HEK293 (cell line): ENCODE data around the gene MT1B.

ENCODE experiments used
- CTCF ChIA-PET: fragments of 350-600 bp; formaldehyde crosslinking; extraction: SDS; loops from one replicate; lab custom pipeline; 2021; ENCODE audit warnings: antibody characterized with exemption; lab: Yijun Ruan, JAX
- POLR2A ChIA-PET: fragments of 300-600 bp; formaldehyde crosslinking; extraction: SDS; loops from one replicate; lab custom pipeline; 2020; ENCODE audit warnings: antibody characterized with exemption, inconsistent platforms; lab: Yijun Ruan, JAX
- H3K27ac ChIP-seq: fragments of 200-500 bp; sonication (Bioruptor generic); 2 replicates; pipeline ENCODE4 v1.5.1; 2014; ENCODE audit warnings: low read depth, low read length, control low read depth, inconsistent platforms; ENCODE audit errors: extremely low read depth
- H3K36me3 ChIP-seq, 2 experiments: fragments of 200-500 bp in 1 of 2; sonication (Bioruptor generic) in 1 of 2; 1 replicate in 1 of 2; 2 replicates in 1 of 2; pipeline ENCODE4 v1.5.1; 2014 to 2017; ENCODE audit warnings: inconsistent platforms in 2 of 2, low read length in 2 of 2; ENCODE audit not compliant: control insufficient read depth in 2 of 2, insufficient read depth in 1 of 2
- H3K4me1 ChIP-seq: fragments of 200-500 bp; sonication (Bioruptor generic); 2 replicates; pipeline ENCODE4 v1.5.1; 2014; ENCODE audit warnings: mild to moderate bottlenecking, low read length, inconsistent platforms; ENCODE audit not compliant: control insufficient read depth, insufficient read depth
- H3K4me3 ChIP-seq: 2 replicates; pipeline ENCODE4 v1.5.1; 2011; ENCODE audit warnings: low read depth, mild to moderate bottlenecking, control low read depth, low read length, moderate library complexity
- H3K9me3 ChIP-seq: fragments of 200-500 bp; sonication (Bioruptor generic); 2 replicates; pipeline ENCODE4 v1.5.1; 2014; ENCODE audit warnings: low read depth, low read length, inconsistent platforms; ENCODE audit not compliant: control insufficient read depth, insufficient read depth
- EGR2 ChIP-seq: fragments of 450-650 bp; formaldehyde crosslinking; IDR thresholded peaks from 2 replicates; pipeline ENCODE4 v1.5.1; 2016; ENCODE audit warnings: low read depth, missing biosample characterization, missing genetic modification characterization
- GFI1B ChIP-seq: fragments of 450-650 bp; formaldehyde crosslinking; IDR thresholded peaks from 2 replicates; pipeline ENCODE4 v1.5.1; 2016; ENCODE audit warnings: missing biosample characterization, missing genetic modification characterization
- GLI2 ChIP-seq: fragments of 450-650 bp; formaldehyde crosslinking; IDR thresholded peaks from 2 replicates; pipeline ENCODE4; 2017; ENCODE audit warnings: missing biosample characterization, missing genetic modification characterization, low read depth, borderline replicate concordance
- HOXC10 ChIP-seq: sonication (generic); formaldehyde crosslinking; IDR thresholded peaks from 2 replicates; pipeline ENCODE4 v1.8.1; 2023; ENCODE audit warnings: mild to moderate bottlenecking, missing genetic modification reagents
- IKZF3 ChIP-seq: fragments of 450-650 bp; IDR thresholded peaks from 2 replicates; pipeline ENCODE4 v1.5.0; 2018; ENCODE audit warnings: missing biosample characterization, mild to moderate bottlenecking, missing genetic modification characterization, moderate library complexity
- ZNF121 ChIP-seq: fragments of 450-650 bp; formaldehyde crosslinking; IDR thresholded peaks from 2 replicates; pipeline ENCODE4 v1.5.1; 2016; ENCODE audit warnings: missing biosample characterization, missing genetic modification characterization
- ZNF23 ChIP-seq: fragments of 450-650 bp; formaldehyde crosslinking; IDR thresholded peaks from 2 replicates; pipeline ENCODE4 v1.5.1; 2016; ENCODE audit warnings: missing biosample characterization, missing genetic modification characterization, borderline replicate concordance
- ZNF248 ChIP-seq: fragments of 450-650 bp; formaldehyde crosslinking; IDR thresholded peaks from 2 replicates; pipeline ENCODE4 v1.5.1; 2017; ENCODE audit warnings: missing biosample characterization, missing genetic modification characterization
- ZNF473 ChIP-seq: fragments of 450-650 bp; formaldehyde crosslinking; IDR thresholded peaks from 2 replicates; pipeline ENCODE4 v1.5.1; 2017; ENCODE audit warnings: missing biosample characterization, missing genetic modification characterization
- ZNF571 ChIP-seq: fragments of 450-650 bp; formaldehyde crosslinking; IDR thresholded peaks from 2 replicates; pipeline ENCODE4 v1.5.0; 2017; ENCODE audit warnings: missing biosample characterization, missing genetic modification characterization
- ZNF600 ChIP-seq: fragments of 450-650 bp; formaldehyde crosslinking; IDR thresholded peaks from 2 replicates; pipeline ENCODE4 v1.5.1; 2016; ENCODE audit warnings: missing biosample characterization, missing genetic modification characterization
- ZNF624 ChIP-seq: fragments of 450-650 bp; formaldehyde crosslinking; IDR thresholded peaks from 2 replicates; pipeline ENCODE4 v1.5.1; 2017; ENCODE audit warnings: missing biosample characterization, missing genetic modification characterization
- ZNF626 ChIP-seq: fragments of 450-650 bp; sonication (Bioruptor Pico); formaldehyde crosslinking; IDR thresholded peaks from 2 replicates; pipeline ENCODE4 v1.5.1; 2018; ENCODE audit warnings: missing biosample characterization, missing genetic modification characterization, inconsistent platforms
- ZNF792 ChIP-seq: fragments of 450-650 bp; formaldehyde crosslinking; IDR thresholded peaks from 2 replicates; pipeline ENCODE4 v1.5.1; 2016; ENCODE audit warnings: missing biosample characterization, missing genetic modification characterization
- ZXDB ChIP-seq: fragments of 450-650 bp; formaldehyde crosslinking; IDR thresholded peaks from 2 replicates; pipeline ENCODE4 v1.5.1; 2016; ENCODE audit warnings: missing biosample characterization, missing genetic modification characterization
- TF ChIP-seq, protein P1 (sequence below): fragments of 450-650 bp; formaldehyde crosslinking; IDR thresholded peaks from 2 replicates; pipeline ENCODE4 v1.5.1; 2016; ENCODE audit warnings: missing biosample characterization, missing genetic modification characterization
- TF ChIP-seq, protein P2 (sequence below): fragments of 450-650 bp; formaldehyde crosslinking; IDR thresholded peaks from 2 replicates; pipeline ENCODE4 v1.5.1; 2016; ENCODE audit warnings: missing biosample characterization, missing genetic modification characterization

The MT1B gene

DNA sequence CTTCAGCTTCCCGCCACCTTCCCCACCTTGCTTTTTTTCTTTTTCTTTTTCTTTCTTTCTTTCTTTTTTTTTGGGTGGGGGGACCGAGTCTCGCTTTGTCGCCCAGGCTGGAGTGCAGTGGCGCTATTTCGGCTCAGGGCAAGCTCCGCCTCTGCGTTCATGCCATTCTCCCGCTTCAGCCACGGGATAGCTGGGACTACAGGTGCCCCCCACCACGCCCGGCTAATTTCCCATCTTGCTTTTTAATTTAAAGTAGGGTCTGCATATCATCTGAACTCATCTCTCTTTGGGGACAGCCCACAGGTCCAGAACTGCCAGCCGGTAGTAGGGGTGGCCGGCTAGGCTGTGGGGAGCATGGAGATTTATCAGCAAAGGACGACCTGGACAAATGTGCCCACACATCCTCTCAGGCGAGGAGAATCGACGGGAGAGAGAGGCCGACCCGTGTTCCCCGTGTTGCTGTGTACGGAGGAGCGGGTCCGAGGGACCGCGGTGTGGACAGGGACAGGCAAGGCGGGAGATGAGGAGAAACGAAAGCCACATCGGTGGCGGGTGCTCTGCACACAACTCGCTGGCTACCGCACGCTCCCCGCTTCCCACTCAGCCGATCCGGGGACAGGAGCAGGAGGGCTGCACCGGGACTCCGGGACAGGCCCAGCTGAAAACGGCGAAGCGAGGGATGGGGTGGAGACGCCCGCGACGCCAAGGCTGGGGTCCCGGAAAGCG, 16.8 kb upstream of the MT1B start:
- no peak for TF ChIP-seq EGR2 (tag by site-specific recombination)
- H3K36me3 ChIP-seq: no peaks in the 10 kb centered on the region
- CTCF ChIA-PET: interaction anchor here (1.0 kb wide), 1 partner anchor 67 kb away, joined by 3 read pairs; no protein-coding TSS in a partner anchor
- no peak overlapping the region for H3K4me3 ChIP-seq
- no peaks in the 10 kb centered on the region for H3K4me1 ChIP-seq
- POLR2A ChIA-PET: no interaction called here
- no peaks in the 10 kb centered on the region for H3K9me3 ChIP-seq
- no peak overlapping the region for H3K27ac ChIP-seq

DNA sequence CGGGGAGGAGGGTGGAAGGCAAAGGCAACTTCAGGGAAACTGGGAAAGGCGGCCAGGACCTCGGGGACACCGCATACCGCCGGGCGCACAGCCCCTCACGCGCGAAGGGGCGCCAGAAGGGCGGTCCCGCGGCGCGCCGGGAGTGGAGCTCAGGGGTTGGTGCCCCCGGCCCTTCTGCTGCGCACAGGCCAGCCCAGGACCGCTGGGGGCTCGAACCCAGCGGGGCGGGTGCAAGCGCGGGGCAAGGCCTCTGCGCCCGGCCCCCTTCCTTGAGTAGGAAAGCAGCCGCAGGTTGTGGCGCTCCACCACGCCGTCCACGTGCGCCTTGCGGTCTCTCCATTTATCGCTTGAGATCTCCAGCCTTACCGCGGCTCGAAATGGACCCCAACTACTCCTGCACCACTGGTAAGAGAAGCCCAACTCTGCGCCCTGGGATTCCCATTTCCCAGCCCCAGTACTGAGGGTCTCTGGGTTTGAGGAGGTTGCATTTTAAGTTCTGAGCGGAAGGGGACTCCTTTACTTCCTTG, 16.2 kb upstream of the MT1B start:
- POLR2A ChIA-PET: no interaction called here
- no peak for TF ChIP-seq GLI2 (tag by site-specific recombination)
- no peak for TF ChIP-seq HOXC10 (CRISPR knock-in tag)
- no peak for TF ChIP-seq GFI1B
- TF ChIP-seq ZXDB: no peak
- TF ChIP-seq ZNF23 (tag by site-specific recombination): no peak
- TF ChIP-seq ZNF624 (tag by site-specific recombination): no peak
- no peak for TF ChIP-seq ZNF600 (tag by site-specific recombination)
- TF ChIP-seq IKZF3 (tag by site-specific recombination): no peak
- no peaks in the 10 kb centered on the region for H3K9me3 ChIP-seq
- H3K27ac ChIP-seq: no peak overlapping the region
- CTCF ChIA-PET: interaction anchor here (0.6 kb wide), 1 partner anchor 32 kb away, joined by 3 read pairs; no protein-coding TSS in a partner anchor
- H3K36me3 ChIP-seq: no peaks in the 10 kb centered on the region
- no peak overlapping the region for H3K4me3 ChIP-seq
- H3K4me1 ChIP-seq: no peaks in the 10 kb centered on the region

DNA sequence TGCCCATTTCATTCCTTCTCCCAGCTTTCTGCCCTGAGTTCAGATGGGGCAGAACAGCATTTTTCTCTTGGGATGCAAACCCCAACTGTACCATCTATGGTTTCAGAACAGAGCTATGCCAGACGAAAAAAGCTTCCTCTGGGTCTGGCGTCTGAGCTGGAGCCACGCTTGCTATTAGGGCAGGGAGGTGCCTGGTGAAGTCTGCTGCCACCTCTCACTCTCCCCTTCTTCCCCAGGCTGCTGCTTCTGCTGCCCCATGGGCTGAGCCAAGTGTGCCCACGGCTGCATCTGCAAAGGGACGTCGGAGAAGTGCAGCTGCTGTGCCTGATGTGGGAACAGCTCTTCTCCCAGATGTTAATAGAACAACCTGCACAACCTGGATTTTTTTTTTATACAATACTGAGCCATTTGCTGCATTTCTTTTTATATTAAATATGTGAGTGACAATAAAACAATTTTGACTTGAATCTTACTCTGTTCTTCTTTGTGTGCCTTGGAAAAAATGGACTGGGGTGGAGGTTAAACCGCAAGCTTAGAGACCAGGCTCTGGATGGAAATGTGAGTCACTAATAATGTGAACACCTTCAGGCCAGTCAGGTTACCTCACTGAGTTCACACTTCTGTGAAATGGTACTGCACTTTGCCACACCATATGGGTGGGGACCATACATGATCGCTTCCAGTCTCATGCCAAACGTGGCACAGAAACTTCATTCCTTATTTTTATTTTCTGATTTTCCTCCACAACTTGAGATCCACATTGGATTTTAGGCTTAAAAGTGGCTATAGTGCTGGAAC, 14.9 kb upstream of the MT1B start:
- no peaks in the 10 kb centered on the region for H3K4me1 ChIP-seq
- no peaks in the 10 kb centered on the region for H3K36me3 ChIP-seq
- no peaks in the 10 kb centered on the region for H3K9me3 ChIP-seq
- TF ChIP-seq, protein P1, sequence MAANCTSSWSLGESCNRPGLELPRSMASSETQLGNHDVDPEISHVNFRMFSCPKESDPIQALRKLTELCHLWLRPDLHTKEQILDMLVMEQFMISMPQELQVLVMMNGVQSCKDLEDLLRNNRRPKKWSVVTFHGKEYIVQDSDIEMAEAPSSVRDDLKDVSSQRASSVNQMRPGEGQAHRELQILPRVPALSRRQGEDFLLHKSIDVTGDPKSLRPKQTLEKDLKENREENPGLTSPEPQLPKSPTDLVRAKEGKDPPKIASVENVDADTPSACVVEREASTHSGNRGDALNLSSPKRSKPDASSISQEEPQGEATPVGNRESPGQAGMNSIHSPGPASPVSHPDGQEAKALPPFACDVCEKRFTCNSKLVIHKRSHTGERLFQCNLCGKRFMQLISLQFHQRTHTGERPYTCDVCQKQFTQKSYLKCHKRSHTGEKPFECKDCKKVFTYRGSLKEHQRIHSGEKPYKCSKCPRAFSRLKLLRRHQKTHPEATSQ (tag by site-specific recombination): no peak
- TF ChIP-seq ZNF571 (no peak), ZNF792 (no peak), ZNF121 (tag by site-specific recombination) (no peak), ZNF473 (tag by site-specific recombination) (no peak), ZNF626 (tag by site-specific recombination) (no peak), ZNF248 (tag by site-specific recombination) (no peak)
- TF ChIP-seq, protein P2, sequence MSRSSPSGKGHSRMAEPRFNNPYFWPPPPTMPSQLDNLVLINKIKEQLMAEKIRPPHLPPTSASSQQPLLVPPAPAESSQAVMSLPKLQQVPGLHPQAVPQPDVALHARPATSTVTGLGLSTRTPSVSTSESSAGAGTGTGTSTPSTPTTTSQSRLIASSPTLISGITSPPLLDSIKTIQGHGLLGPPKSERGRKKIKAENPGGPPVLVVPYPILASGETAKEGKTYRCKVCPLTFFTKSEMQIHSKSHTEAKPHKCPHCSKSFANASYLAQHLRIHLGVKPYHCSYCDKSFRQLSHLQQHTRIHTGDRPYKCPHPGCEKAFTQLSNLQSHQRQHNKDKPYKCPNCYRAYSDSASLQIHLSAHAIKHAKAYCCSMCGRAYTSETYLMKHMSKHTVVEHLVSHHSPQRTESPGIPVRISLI: no peak
- H3K4me3 ChIP-seq: no peak overlapping the region
- ChIA-PET CTCF (interaction anchor here (0.7 kb wide), 1 partner anchor 14 kb away, joined by 3 read pairs; no protein-coding TSS in a partner anchor), POLR2A (no interaction called here)
- no peak overlapping the region for H3K27ac ChIP-seq
